Ecto neural progenitor cell (in vitro differentiated cells): ENCODE measurements around the gene SATB2.
A peak's percentile ranks its signal among the peaks of the same experiment; 100 is the strongest.

ENCODE experiments used
- DNase-seq: peaks from one replicate; pipeline ENCODE4 v3.0.0-alpha.2; 2018; ENCODE audit warnings: low spot score

Gene SATB2

GRCh38 chr2:199322151-199322550 is 135.6 kb downstream of the SATB2 start:
- DNase-seq: no peak

- no peak for DNase-seq
Observed at GRCh38 chr2:199317646-199318045, 140.1 kb downstream of the SATB2 start.

- no peak for DNase-seq
Observed at GRCh38 chr2:199316851-199317250, 140.9 kb downstream of the SATB2 start.

GRCh38 chr2:199315299-199316179 is 142.2 kb downstream of the SATB2 start:
- DNase-seq: no peak

- DNase-seq: no peak
Observed at GRCh38 chr2:199312931-199313330, 144.8 kb downstream of the SATB2 start.

- DNase-seq: no peak
Observed at GRCh38 chr2:199310771-199311585, 146.8 kb downstream of the SATB2 start.

- DNase-seq: peak; percentile 64
Observed at GRCh38 chr2:199309973-199310372, 147.8 kb downstream of the SATB2 start.

GRCh38 chr2:199309411-199309810 is 148.3 kb downstream of the SATB2 start:
- no peak for DNase-seq

- no peak for DNase-seq
Observed at GRCh38 chr2:199308567-199308966, 149.2 kb downstream of the SATB2 start.

GRCh38 chr2:199307461-199307860 is 150.3 kb downstream of the SATB2 start:
- no peak for DNase-seq

GRCh38 chr2:199306116-199306515 is 151.6 kb downstream of the SATB2 start:
- no peak for DNase-seq

GRCh38 chr2:199303728-199304177 is 154.0 kb downstream of the SATB2 start:
- DNase-seq: no peak

GRCh38 chr2:199302851-199303250 is 154.9 kb downstream of the SATB2 start:
- DNase-seq: no peak

- no peak for DNase-seq
Observed at GRCh38 chr2:199288424-199288823, 169.3 kb downstream of the SATB2 start.

GRCh38 chr2:199282309-199282708 is 175.4 kb downstream of the SATB2 start:
- no peak for DNase-seq

GRCh38 chr2:199279146-199279545 is 178.6 kb downstream of the SATB2 start:
- DNase-seq: no peak

GRCh38 chr2:199278099-199278498 is 179.6 kb downstream of the SATB2 start:
- no peak for DNase-seq

GRCh38 chr2:199273042-199273511 is 184.7 kb downstream of the SATB2 start:
- no peak for DNase-seq

- DNase-seq: peak; percentile 47
Observed at GRCh38 chr2:199261936-199262335, 195.8 kb downstream of the SATB2 start.

GRCh38 chr2:199261239-199261638 is 196.5 kb downstream of the SATB2 start:
- DNase-seq: no peak

- no peak for DNase-seq
Observed at GRCh38 chr2:199259671-199260070, 198.1 kb downstream of the SATB2 start.

GRCh38 chr2:199258291-199258690 is 199.4 kb downstream of the SATB2 start:
- DNase-seq: no peak
